Activated CD4-positive, alpha-beta T cell treated with anti-CD3 and anti-CD28 coated beads, Interleukin-2, amount 10 ng/mL, durations not matched to agents 7 days and 5 days (primary cell): Measurements from ENCODE around the gene NGLY1. TPM values are rescaled to one million over a fixed set of nuclear protein-coding genes. Genes with fewer than 3 reads are reported as not detected.

Source experiments
- CTCF ChIA-PET: fragments of 350-600 bp; sonication (Branson Sonifier 250); formaldehyde crosslinking; loops from one replicate; lab custom pipeline; 2021; ENCODE audit warnings: antibody characterized with exemption; lab: Charles Lee
- POLR2A ChIA-PET: fragments of 350-600 bp; sonication (Branson Sonifier 250); formaldehyde crosslinking; loops from one replicate; lab custom pipeline; 2021; ENCODE audit warnings: antibody characterized with exemption; lab: Charles Lee
- DNase-seq: peaks from one replicate; pipeline ENCODE4 v3.0.0-alpha.2; 2020
- H3K27ac Mint-ChIP-seq: one replicate; pipeline ENCODE4 v1.8.0; 2021; ENCODE audit warnings: mild to moderate bottlenecking, moderate library complexity, mixed read lengths
- H3K27me3 Mint-ChIP-seq: one replicate; pipeline ENCODE4 v1.8.0; 2021; ENCODE audit warnings: mixed read lengths
- H3K36me3 Mint-ChIP-seq: one replicate; pipeline ENCODE4 v1.8.0; 2021; ENCODE audit warnings: low read depth, mixed read lengths
- H3K4me1 Mint-ChIP-seq: one replicate; pipeline ENCODE4 v1.8.0; 2021; ENCODE audit warnings: mixed read lengths
- H3K4me3 Mint-ChIP-seq: one replicate; pipeline ENCODE4 v1.8.0; 2021; ENCODE audit warnings: mild to moderate bottlenecking, moderate library complexity, mixed read lengths
- H3K9me3 Mint-ChIP-seq: one replicate; pipeline ENCODE4 v1.8.0; 2021; ENCODE audit warnings: mixed read lengths
- total RNA-seq, 2 experiments: library from RNA; stranded (reverse); gene quantifications; one replicate each; pipeline ENCODE4 v1.2.3, GENCODE V29; 2021

The NGLY1 gene
- total RNA-seq, 2 experiments from 2014 or later = 57.5 to 69.5 TPM

DNA sequence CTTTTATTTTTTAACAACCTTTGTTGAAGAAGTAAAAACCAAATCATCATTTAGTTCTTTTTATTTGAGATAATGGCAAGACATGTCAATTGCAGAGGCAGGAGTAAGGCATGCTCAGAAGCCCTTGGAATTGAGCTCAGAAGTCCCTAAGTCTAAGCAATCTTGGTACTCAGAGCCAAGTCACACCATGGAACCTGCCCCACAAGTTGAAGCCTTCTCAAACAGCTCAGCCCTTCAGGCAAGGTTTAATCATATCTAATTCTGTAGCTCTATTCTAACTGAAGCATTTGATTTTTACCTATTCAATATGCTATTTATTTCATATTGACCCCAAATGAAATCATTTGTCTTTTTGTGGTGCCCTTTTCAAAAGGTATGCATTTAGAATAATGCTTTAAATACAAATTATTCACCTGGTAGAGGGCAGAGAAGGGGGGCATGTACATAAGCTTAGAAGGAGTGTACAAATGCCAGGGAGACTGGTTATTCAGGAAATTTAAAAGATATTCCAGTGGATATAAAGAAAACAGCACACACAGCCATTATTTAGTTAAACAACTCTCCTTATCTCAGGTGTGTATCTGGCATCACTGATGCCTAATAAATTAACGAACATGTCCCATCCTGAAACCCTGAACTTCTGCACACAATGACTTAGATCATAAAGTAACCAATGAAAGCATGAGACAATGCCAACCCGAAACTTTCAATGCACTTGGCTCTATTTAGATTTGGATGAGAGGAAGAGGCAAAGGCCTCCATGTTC, 92.3 kb downstream of the NGLY1 start:
- Mint-ChIP-seq H3K27me3 (peaks cover 14% of the 10 kb centered on the region), H3K9me3 (no peaks in the 10 kb centered on the region), H3K4me3 (no peak overlapping the region), H3K36me3 (no peaks in the 10 kb centered on the region), H3K27ac (no peak overlapping the region), H3K4me1 (no peaks in the 10 kb centered on the region)
- POLR2A ChIA-PET = no interaction called here
- DNase-seq = no peak
- CTCF ChIA-PET = interaction anchor here (0.6 kb wide), 1 partner anchor 71 kb away, joined by 3 read pairs; no protein-coding TSS in a partner anchor

DNA sequence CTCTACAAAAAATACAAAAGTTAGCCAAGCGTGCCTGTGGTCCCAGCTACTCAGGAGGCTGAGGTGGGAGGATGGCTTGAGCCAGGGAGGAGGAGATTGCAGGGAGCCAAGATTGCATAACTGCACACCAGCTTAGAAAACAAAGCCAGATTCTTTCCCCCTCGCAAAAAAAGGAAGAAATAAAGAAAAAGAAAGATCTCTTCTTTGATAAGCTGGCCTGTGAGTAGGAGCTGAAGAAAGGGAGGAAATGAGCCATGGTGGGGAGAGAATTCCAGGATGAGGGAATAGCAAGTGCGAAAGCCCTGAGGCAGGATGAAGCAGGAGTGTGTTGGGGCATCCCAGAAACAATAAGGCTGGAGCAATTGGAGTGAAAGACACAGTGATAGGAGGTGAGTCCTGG, 94.0 kb downstream of the NGLY1 start:
- ChIA-PET CTCF (no interaction called here), POLR2A (no interaction called here)
- no peaks in the 10 kb centered on the region for H3K36me3 Mint-ChIP-seq
- no peaks in the 10 kb centered on the region for H3K4me1 Mint-ChIP-seq
- H3K27ac Mint-ChIP-seq = no peak overlapping the region
- no peak for DNase-seq
- no peaks in the 10 kb centered on the region for H3K9me3 Mint-ChIP-seq
- H3K4me3 Mint-ChIP-seq = no peak overlapping the region
- peaks cover 14% of the 10 kb centered on the region for H3K27me3 Mint-ChIP-seq

DNA sequence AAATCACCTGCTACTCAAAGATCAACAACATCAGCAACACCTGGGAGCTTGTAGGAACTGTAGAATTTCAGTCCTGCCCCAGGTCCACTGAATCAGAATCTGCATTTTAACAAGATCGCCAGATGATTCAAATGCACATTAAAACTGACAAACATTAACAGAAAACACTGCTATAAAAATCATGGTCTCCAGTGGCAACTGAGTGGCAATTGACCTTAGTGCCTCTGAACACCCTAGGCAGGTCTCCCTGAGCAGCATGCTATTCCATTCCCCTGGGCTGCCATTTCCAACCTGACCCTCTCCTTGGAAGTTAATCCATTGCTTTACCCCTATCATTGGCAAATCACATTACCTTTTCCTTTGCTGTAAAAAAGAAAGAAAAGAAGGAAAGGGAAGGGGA, 95.5 kb downstream of the NGLY1 start:
- no peak overlapping the region for H3K4me3 Mint-ChIP-seq
- DNase-seq = no peak
- H3K4me1 Mint-ChIP-seq = no peaks in the 10 kb centered on the region
- no peaks in the 10 kb centered on the region for H3K36me3 Mint-ChIP-seq
- POLR2A ChIA-PET = no interaction called here
- CTCF ChIA-PET = interaction anchor here (1.2 kb wide), 1 partner anchor 20 kb away, joined by 3 read pairs; no protein-coding TSS in a partner anchor
- no peak overlapping the region for H3K27ac Mint-ChIP-seq
- H3K9me3 Mint-ChIP-seq = no peaks in the 10 kb centered on the region
- peaks cover 14% of the 10 kb centered on the region for H3K27me3 Mint-ChIP-seq

DNA sequence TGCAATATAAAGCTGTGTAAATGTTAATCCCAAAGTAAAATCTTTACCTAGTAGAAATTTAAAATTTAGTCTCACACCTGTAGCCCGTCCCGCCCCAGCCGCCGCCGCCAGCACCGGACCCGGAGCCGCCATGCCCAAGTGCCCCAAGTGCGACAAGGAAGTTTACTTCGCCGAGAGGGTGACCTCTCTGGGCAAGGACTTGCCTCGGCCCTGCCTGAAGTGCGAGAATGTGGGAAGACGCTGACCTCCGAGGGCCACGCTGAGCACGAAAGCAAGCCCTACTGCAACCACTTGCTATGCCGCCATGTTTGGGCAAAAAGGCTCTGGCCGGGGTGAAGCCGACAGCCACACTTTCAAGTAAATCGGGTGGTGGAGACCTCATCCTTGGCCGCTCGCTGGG, 96.5 kb downstream of the NGLY1 start:
- Mint-ChIP-seq H3K9me3 (no peaks in the 10 kb centered on the region), H3K4me3 (no peak overlapping the region), H3K4me1 (no peaks in the 10 kb centered on the region), H3K36me3 (no peaks in the 10 kb centered on the region), H3K27ac (no peak overlapping the region), H3K27me3 (peaks cover 12% of the 10 kb centered on the region)
- CTCF ChIA-PET = no interaction called here
- DNase-seq = no peak
- POLR2A ChIA-PET = no interaction called here

DNA sequence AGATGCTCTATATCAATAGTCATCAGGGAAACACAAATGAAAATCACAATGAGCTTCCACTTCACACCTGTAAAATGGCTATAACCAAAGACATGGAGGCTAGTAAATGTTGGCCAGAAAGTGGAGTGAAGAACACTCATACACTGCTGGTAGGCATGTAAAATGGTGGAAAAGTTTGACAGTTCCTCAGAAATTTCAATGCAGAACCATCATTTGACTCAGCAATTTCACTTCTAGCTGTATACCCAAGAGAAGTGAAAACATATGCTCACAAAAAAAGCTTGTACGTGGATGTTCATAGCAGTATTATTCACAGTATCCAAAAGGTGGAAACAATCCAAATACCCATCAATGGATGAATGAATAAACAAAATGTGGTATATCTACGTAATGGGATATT, 99.4 kb downstream of the NGLY1 start:
- no peak overlapping the region for H3K4me3 Mint-ChIP-seq
- no peak for DNase-seq
- H3K36me3 Mint-ChIP-seq = no peaks in the 10 kb centered on the region
- no peaks in the 10 kb centered on the region for H3K9me3 Mint-ChIP-seq
- H3K4me1 Mint-ChIP-seq = no peaks in the 10 kb centered on the region
- H3K27ac Mint-ChIP-seq = no peak overlapping the region
- ChIA-PET POLR2A (no interaction called here), CTCF (interaction anchor here (0.7 to 1.7 kb wide), 2 partner anchors 13 to 14 kb away, joined by 4 to 9 read pairs; no protein-coding TSS in a partner anchor)
- H3K27me3 Mint-ChIP-seq = peaks cover 6% of the 10 kb centered on the region

DNA sequence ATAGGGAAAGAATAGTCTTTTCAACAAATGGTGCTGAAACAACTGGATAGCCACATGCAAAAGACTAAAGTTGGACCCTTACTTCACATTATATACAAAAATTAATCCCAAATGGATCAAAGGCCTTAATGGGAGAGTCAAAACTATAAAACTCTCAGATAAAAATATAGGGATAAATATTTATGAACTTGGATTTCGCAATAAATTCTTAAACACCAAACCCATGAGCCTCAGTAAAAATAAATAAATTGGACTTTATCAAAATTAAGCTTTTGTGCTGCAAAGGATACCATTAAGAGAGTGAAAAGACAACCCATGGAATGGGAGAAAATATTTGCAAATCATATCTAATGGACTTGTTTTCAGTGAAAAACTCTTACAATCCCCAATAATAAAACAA, 99.8 kb downstream of the NGLY1 start:
- Mint-ChIP-seq H3K27me3 (peaks cover 3% of the 10 kb centered on the region), H3K36me3 (no peaks in the 10 kb centered on the region), H3K4me1 (no peaks in the 10 kb centered on the region), H3K4me3 (no peak overlapping the region), H3K27ac (no peak overlapping the region), H3K9me3 (no peaks in the 10 kb centered on the region)
- no peak for DNase-seq
- POLR2A ChIA-PET = no interaction called here
- CTCF ChIA-PET = interaction anchor here (0.7 kb wide), 1 partner anchor 13 kb away, joined by 4 read pairs; no protein-coding TSS in a partner anchor

DNA sequence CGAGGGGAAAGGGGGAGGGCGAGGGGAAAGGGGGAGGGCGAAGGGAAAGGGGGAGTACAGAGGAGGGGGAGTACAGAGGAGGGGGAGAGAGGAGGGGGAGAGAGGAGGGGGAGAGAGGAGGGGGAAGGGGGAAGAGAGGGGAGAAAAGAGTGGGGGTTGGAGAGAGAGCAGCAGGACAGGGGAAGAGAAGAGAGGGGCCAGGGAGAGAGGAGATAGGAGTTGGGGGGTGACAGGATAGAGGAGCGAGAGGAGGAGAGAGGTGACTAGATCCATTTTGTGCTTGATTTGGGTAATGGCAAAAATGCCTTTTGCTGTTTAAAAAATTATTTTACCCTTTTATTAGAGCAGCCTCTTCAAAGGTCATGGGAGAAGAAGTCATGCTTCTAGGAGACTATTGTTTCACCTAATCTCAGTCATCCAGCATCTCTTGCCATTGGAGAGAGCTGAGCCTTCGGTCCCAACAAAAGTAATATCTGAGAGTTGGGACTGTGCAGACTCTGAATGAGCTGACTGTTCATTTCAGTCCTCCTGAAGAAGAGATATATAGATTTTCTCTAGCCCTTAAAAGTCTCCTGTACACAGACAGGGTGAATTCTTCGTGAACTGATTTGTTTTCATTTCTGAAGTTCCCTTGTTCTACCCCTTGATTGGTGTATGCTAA, 103.5 kb downstream of the NGLY1 start:
- peaks cover 2% of the 10 kb centered on the region for H3K9me3 Mint-ChIP-seq
- POLR2A ChIA-PET = no interaction called here
- DNase-seq = no peak
- no peaks in the 10 kb centered on the region for H3K27me3 Mint-ChIP-seq
- H3K4me3 Mint-ChIP-seq = no peak overlapping the region
- no peaks in the 10 kb centered on the region for H3K4me1 Mint-ChIP-seq
- no peak overlapping the region for H3K27ac Mint-ChIP-seq
- no peaks in the 10 kb centered on the region for H3K36me3 Mint-ChIP-seq
- CTCF ChIA-PET = interaction anchor here (1.3 kb wide), 1 partner anchor 9 kb away, joined by 3 read pairs; no protein-coding TSS in a partner anchor

GRCh38 chr3:25679166-25679565, 104.1 kb downstream of the NGLY1 start:
- DNase-seq = no peak
- H3K4me3 Mint-ChIP-seq = no peak overlapping the region
- no peaks in the 10 kb centered on the region for H3K36me3 Mint-ChIP-seq
- H3K9me3 Mint-ChIP-seq = peaks cover 2% of the 10 kb centered on the region
- ChIA-PET POLR2A (no interaction called here), CTCF (interaction anchor here (1.2 kb wide), 1 partner anchor 31 kb away, joined by 3 read pairs; no protein-coding TSS in a partner anchor)
- no peak overlapping the region for H3K27ac Mint-ChIP-seq
- no peaks in the 10 kb centered on the region for H3K4me1 Mint-ChIP-seq
- H3K27me3 Mint-ChIP-seq = no peaks in the 10 kb centered on the region

- ChIA-PET CTCF (interaction anchor here (1.2 kb wide), 1 partner anchor 30 kb away, joined by 3 read pairs; no protein-coding TSS in a partner anchor), POLR2A (no interaction called here)
- H3K36me3 Mint-ChIP-seq = no peaks in the 10 kb centered on the region
- H3K27me3 Mint-ChIP-seq = no peaks in the 10 kb centered on the region
- H3K4me3 Mint-ChIP-seq = no peak overlapping the region
- H3K9me3 Mint-ChIP-seq = peaks cover 2% of the 10 kb centered on the region
- H3K4me1 Mint-ChIP-seq = no peaks in the 10 kb centered on the region
- no peak overlapping the region for H3K27ac Mint-ChIP-seq
- DNase-seq = no peak
Observed at GRCh38 chr3:25678581-25678980, 104.7 kb downstream of the NGLY1 start.

DNA sequence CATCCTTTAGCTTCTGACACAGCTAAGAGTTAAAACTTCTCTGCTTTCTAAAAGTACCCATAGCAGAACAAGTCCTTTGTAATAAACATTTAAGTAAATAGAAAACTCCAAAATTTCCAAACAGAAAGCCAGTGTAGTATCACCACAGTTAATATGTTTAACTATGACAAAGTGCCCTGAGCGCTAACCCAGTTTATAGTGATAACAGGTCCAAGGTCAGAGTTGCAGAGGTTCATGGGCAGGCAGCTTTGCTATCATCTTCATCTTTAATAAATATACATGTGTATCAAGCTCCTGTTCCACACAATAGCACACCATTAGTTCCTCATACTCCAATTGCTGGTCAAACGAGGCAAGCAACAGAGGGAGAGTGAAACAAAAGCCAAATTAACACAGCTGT, 106.1 kb downstream of the NGLY1 start:
- CTCF ChIA-PET = no interaction called here
- Mint-ChIP-seq H3K27me3 (no peaks in the 10 kb centered on the region), H3K4me3 (no peak overlapping the region), H3K4me1 (no peaks in the 10 kb centered on the region), H3K27ac (no peak overlapping the region), H3K36me3 (peaks cover 2% of the 10 kb centered on the region), H3K9me3 (peaks cover 2% of the 10 kb centered on the region)
- no peak for DNase-seq
- POLR2A ChIA-PET = no interaction called here

- H3K27me3 Mint-ChIP-seq = no peaks in the 10 kb centered on the region
- H3K36me3 Mint-ChIP-seq = peaks cover 2% of the 10 kb centered on the region
- POLR2A ChIA-PET = no interaction called here
- H3K4me1 Mint-ChIP-seq = peaks cover 1% of the 10 kb centered on the region
- CTCF ChIA-PET = interaction anchor here (1.6 kb wide), 1 partner anchor 8 kb away, joined by 5 read pairs; no protein-coding TSS in a partner anchor
- peaks cover 2% of the 10 kb centered on the region for H3K9me3 Mint-ChIP-seq
- H3K4me3 Mint-ChIP-seq = no peak overlapping the region
- no peak for DNase-seq
- no peak overlapping the region for H3K27ac Mint-ChIP-seq
Observed at GRCh38 chr3:25674670-25675069, 108.6 kb downstream of the NGLY1 start.

DNA sequence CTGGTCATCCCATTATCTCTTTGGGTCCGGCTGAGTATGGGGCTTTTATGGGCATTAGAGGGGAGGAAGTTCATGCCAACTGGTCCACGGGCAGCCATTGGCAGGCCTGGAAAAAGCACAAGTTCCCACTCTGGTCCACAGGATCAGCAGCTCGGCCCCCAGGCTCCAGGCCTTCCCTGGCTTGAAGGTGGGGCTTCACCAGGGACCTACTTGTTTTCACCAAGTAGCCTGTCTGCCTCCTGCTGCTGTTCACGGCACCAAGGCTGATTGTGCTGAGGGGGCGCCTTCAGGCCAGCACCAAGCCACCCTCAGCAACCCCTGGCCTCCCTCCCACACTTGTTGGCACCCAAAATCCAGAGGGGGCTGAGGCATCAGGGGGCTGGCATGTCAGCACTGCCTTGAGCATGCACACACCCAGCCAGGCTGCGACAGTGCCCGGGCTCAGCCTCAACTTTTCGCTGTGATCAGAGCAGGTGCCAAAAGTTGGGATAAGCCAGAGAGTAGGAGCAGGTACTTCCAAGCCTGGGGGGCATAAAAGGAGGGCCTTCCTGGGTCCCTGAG, 109.4 kb downstream of the NGLY1 start:
- Mint-ChIP-seq H3K9me3 (peaks cover 2% of the 10 kb centered on the region), H3K4me3 (no peak overlapping the region), H3K4me1 (peaks cover 1% of the 10 kb centered on the region), H3K36me3 (peaks cover 2% of the 10 kb centered on the region), H3K27me3 (no peaks in the 10 kb centered on the region), H3K27ac (no peak overlapping the region)
- POLR2A ChIA-PET = no interaction called here
- DNase-seq = no peak
- CTCF ChIA-PET = no interaction called here
